Central memory CD8-positive, alpha-beta T cell (primary cell): ENCODE measurements around the gene NALF2.

Source experiments
- ATAC-seq: fragments of 150-1000 bp; cut with Tn5 transposase; replicated peaks from 2 replicates; pipeline ENCODE4 v1.10.0; 2022; ENCODE audit warnings: mild to moderate bottlenecking, moderate FRiP score, moderate number of reproducible peaks; ENCODE audit not compliant: poor library complexity, severe bottlenecking; ENCODE audit errors: extremely low read depth
- DNase-seq, 2 donors: peaks; one replicate each; pipeline ENCODE4 v3.0.0; 2021; ENCODE audit warnings: low spot score in 2 of 2
- H3K27ac Mint-ChIP-seq: one replicate; pipeline ENCODE4 v1.8.0; 2022; ENCODE audit warnings: low read depth, mild to moderate bottlenecking, moderate library complexity, mixed read lengths
- H3K27me3 Mint-ChIP-seq: one replicate; pipeline ENCODE4 v1.8.0; 2022; ENCODE audit warnings: mixed read lengths
- H3K36me3 Mint-ChIP-seq: one replicate; pipeline ENCODE4 v1.8.0; 2022; ENCODE audit warnings: mild to moderate bottlenecking, moderate library complexity, mixed read lengths; ENCODE audit not compliant: insufficient read depth
- H3K4me1 Mint-ChIP-seq: one replicate; pipeline ENCODE4 v1.8.0; 2022; ENCODE audit warnings: mixed read lengths
- H3K4me3 Mint-ChIP-seq: one replicate; pipeline ENCODE4 v1.8.0; 2022; ENCODE audit warnings: mild to moderate bottlenecking, moderate library complexity, mixed read lengths
- H3K9me3 Mint-ChIP-seq: one replicate; pipeline ENCODE4 v1.8.0; 2022; ENCODE audit warnings: mixed read lengths

Gene NALF2

DNA sequence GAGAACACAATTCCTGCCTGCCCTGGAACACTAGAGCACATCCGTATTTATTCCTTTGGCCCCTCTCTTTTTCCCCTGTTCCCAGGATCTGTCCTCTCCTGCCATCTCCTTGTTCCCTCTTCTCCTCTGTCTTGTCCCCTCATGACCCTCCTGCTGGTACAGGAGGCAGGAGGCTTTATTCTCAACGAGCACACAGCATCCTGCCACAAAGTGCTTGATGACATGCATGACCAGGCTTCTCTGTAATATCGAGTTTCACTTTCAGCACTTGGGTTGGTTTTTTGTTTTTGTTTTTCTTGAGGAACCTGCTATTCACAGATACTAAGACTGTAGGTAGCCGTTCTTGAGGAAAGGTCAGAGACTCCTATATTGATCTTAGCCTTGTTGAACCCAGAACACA, 35.3 kb downstream of the NALF2 start:
- H3K9me3 Mint-ChIP-seq: no peaks in the 10 kb centered on the region
- DNase-seq (no peak), ATAC-seq (no peak)
- no peak overlapping the region for H3K4me3 Mint-ChIP-seq
- no peak overlapping the region for H3K27ac Mint-ChIP-seq
- peaks cover 30% of the 10 kb centered on the region for H3K27me3 Mint-ChIP-seq
- H3K36me3 Mint-ChIP-seq: no peaks in the 10 kb centered on the region
- H3K4me1 Mint-ChIP-seq: peaks cover 16% of the 10 kb centered on the region

DNA sequence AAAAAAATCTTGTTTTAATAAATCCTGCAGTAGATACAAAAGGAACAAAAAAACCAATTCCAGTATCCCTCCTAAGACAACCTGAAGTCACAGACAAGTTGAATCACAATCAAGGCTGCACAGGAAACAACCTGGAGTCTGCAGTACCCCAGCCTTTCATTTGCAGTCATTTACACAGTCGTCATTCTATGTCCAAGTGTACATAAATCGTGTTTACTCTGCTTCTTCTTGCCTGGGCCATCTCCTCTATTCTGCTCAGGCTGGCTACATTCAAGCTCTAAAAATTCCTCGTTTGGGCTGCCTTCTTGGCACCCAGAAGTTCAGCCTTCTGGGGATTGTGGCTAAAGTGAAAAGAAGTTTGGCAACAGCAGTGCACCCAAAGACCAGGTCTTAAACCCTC, 37.8 kb downstream of the NALF2 start:
- no peaks in the 10 kb centered on the region for H3K9me3 Mint-ChIP-seq
- no peak overlapping the region for H3K27ac Mint-ChIP-seq
- H3K36me3 Mint-ChIP-seq: no peaks in the 10 kb centered on the region
- H3K4me1 Mint-ChIP-seq: peaks cover 16% of the 10 kb centered on the region
- H3K4me3 Mint-ChIP-seq: no peak overlapping the region
- DNase-seq (no peak), ATAC-seq (no peak)
- H3K27me3 Mint-ChIP-seq: peaks cover 35% of the 10 kb centered on the region

DNA sequence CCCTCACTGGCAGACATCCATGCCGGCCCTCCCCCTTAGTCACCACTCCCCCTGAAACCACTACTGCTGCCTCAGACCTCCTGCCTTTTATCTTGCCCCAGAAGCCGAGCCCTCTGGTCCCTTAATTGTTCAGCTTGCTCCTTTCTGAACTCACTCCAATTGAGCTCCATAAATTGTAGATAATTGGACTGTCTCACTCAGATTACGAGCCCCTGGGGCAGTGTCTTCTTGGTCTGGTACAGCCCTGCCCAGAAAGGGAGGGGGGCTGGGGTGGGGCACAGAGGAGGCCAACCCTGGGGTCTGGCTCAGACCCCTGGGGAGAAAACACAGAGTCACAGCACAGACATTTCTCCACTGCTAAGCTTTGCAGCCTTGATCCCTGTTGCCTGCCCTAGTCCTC, 39.4 kb downstream of the NALF2 start:
- H3K36me3 Mint-ChIP-seq: no peaks in the 10 kb centered on the region
- no peak for DNase-seq

DNA sequence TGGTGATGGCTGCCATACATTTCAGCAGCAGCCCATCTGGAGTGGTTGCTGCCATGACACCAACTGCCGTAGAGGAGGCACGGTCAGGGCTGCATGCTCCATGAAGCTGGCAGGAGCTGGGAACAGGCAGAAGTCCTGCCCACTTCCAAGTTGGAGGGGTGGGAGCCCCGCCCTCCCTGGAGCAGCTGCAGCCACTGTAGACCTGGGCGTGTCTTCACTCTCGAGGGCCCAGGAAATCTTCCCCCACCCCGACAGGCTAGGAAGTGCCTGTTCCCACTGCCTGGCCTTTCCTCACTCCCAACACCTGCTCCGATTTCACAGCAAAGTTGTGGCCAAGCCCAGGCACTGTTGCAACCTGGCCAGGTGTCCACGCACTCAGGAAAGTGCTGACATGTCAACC, 42.3 kb downstream of the NALF2 start:
- H3K4me1 Mint-ChIP-seq: no peaks in the 10 kb centered on the region
- no peak overlapping the region for H3K27ac Mint-ChIP-seq
- H3K9me3 Mint-ChIP-seq: no peaks in the 10 kb centered on the region
- peaks cover 7% of the 10 kb centered on the region for H3K27me3 Mint-ChIP-seq
- DNase-seq (no peak), ATAC-seq (no peak)
- no peak overlapping the region for H3K4me3 Mint-ChIP-seq
- H3K36me3 Mint-ChIP-seq: no peaks in the 10 kb centered on the region

More for the DNA sequence above, 39.4 kb downstream of the NALF2 start:
- no peak for ATAC-seq
- no peak overlapping the region for H3K4me3 Mint-ChIP-seq
- H3K27ac Mint-ChIP-seq: no peak overlapping the region
- H3K27me3 Mint-ChIP-seq: peaks cover 19% of the 10 kb centered on the region
- peaks cover 10% of the 10 kb centered on the region for H3K4me1 Mint-ChIP-seq
- H3K9me3 Mint-ChIP-seq: no peaks in the 10 kb centered on the region

DNA sequence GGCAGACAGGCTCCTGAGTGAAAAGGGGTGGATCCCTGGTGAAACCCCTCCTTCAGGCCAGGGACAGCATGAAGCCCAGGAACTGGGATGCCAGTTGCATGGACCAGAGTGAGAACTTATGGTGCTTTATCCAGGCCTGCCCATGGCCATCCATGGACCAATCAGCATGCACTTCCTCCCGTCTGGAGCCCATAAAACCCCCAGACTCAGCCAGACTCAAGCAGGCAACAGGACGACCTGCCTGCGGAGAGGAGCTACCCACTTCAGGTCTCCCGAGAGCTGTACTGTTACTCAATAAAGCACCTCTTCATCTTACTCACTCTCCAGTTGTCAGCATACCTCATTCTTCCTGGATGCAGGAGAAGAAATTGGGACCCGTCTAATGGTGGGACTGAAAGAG, 42.9 kb downstream of the NALF2 start:
- peaks cover 7% of the 10 kb centered on the region for H3K27me3 Mint-ChIP-seq
- no peak for DNase-seq
- no peak overlapping the region for H3K4me3 Mint-ChIP-seq
- no peaks in the 10 kb centered on the region for H3K36me3 Mint-ChIP-seq
- H3K4me1 Mint-ChIP-seq: no peaks in the 10 kb centered on the region
- no peaks in the 10 kb centered on the region for H3K9me3 Mint-ChIP-seq
- ATAC-seq: no peak
- H3K27ac Mint-ChIP-seq: no peak overlapping the region

DNA sequence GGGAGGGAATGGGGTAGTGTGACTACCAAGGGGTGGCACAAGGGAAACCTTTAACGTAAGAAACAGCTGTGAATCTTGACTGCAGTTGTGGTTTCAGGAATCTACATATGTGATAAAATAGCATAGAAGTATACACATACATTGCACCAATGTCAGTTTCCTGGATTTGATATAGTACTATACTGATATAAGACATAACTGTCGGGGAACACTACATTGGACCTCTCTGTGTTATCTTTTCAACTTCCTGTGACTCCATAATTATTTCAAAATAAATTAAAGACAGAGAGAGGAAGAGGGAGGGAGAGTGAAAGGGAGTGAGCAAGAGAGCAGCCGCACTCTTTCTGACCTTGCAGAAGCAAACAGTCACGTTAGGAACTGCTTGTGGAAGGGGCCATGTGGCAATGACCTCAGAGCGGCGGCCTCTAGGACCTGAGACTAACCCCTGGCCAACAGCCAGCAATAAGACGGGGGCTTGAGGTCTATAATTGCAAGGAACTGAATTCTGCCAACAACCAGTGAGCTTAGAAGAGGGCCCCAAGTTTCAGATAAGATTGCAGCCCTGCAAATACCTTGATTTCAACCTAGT, 47.4 kb downstream of the NALF2 start:
- Mint-ChIP-seq H3K27ac (no peak overlapping the region), H3K9me3 (no peaks in the 10 kb centered on the region), H3K27me3 (no peaks in the 10 kb centered on the region), H3K4me3 (no peak overlapping the region), H3K36me3 (no peaks in the 10 kb centered on the region), H3K4me1 (no peaks in the 10 kb centered on the region)
- ATAC-seq (no peak), DNase-seq (no peak)

DNA sequence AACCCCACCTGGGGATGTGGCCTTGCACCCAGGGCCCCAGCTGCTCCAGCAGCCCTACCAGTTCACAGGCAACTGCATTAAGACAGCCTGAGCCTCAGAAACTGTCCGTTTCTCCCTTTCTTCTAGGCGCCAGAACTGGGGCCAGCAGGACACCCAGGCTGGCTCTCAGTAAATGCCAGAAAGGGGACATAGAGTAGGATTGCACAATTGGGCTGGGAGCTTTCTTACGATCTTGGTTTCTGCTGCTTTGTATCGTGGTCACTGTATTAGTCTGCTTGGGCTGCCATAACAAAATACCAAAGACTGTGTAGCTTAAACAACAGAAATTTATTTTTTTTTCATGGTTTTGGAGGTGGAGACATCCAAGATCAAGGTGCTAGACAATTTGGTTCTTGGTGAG, 48.4 kb downstream of the NALF2 start:
- no peaks in the 10 kb centered on the region for H3K36me3 Mint-ChIP-seq
- H3K27me3 Mint-ChIP-seq: no peaks in the 10 kb centered on the region
- no peak for ATAC-seq

More for the DNA sequence above, 48.4 kb downstream of the NALF2 start:
- no peaks in the 10 kb centered on the region for H3K4me1 Mint-ChIP-seq
- no peak overlapping the region for H3K27ac Mint-ChIP-seq
- H3K9me3 Mint-ChIP-seq: no peaks in the 10 kb centered on the region
- no peak for DNase-seq
- no peak overlapping the region for H3K4me3 Mint-ChIP-seq
